LNCAP (cell line): ENCODE data around the gene ZWILCH.

Experiments used
- TF ChIP-seq, protein P1 (sequence below): fragments of 450-650 bp; IDR thresholded peaks from 2 replicates; pipeline ENCODE4 v1.5.1; 2017; ENCODE audit warnings: mild to moderate bottlenecking

Gene ZWILCH

GRCh38 chr15:66474963-66475362 lies 30.2 kb upstream of the ZWILCH start:
- TF ChIP-seq, protein P1, sequence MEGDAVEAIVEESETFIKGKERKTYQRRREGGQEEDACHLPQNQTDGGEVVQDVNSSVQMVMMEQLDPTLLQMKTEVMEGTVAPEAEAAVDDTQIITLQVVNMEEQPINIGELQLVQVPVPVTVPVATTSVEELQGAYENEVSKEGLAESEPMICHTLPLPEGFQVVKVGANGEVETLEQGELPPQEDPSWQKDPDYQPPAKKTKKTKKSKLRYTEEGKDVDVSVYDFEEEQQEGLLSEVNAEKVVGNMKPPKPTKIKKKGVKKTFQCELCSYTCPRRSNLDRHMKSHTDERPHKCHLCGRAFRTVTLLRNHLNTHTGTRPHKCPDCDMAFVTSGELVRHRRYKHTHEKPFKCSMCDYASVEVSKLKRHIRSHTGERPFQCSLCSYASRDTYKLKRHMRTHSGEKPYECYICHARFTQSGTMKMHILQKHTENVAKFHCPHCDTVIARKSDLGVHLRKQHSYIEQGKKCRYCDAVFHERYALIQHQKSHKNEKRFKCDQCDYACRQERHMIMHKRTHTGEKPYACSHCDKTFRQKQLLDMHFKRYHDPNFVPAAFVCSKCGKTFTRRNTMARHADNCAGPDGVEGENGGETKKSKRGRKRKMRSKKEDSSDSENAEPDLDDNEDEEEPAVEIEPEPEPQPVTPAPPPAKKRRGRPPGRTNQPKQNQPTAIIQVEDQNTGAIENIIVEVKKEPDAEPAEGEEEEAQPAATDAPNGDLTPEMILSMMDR = no peak

- TF ChIP-seq, protein P1 = no peak
Measured at GRCh38 chr15:66476535-66476934, 28.6 kb upstream of the ZWILCH start.

- TF ChIP-seq, protein P1 = no peak
Measured at GRCh38 chr15:66477011-66477410, 28.1 kb upstream of the ZWILCH start.

DNA sequence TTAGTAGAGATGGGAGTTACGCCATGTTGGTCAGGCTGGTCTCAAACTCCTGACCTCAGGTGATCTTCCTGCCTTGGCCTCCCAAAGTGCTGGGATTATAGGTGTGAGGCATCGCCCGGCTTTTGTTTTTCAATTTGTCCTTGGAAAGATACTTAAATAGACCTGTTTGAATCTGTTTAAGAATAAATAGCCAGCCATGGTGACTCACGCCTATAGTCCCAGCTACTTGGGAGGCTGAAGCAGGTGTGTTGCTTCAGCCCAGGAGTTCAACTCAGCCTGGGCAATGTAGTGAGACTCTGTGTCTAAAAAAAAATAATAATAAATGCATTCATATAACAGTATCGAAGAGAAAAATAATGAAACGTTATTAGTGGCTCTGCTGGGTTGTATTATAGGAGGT lies 24.9 kb upstream of the ZWILCH start:
- TF ChIP-seq, protein P1 = no peak

DNA sequence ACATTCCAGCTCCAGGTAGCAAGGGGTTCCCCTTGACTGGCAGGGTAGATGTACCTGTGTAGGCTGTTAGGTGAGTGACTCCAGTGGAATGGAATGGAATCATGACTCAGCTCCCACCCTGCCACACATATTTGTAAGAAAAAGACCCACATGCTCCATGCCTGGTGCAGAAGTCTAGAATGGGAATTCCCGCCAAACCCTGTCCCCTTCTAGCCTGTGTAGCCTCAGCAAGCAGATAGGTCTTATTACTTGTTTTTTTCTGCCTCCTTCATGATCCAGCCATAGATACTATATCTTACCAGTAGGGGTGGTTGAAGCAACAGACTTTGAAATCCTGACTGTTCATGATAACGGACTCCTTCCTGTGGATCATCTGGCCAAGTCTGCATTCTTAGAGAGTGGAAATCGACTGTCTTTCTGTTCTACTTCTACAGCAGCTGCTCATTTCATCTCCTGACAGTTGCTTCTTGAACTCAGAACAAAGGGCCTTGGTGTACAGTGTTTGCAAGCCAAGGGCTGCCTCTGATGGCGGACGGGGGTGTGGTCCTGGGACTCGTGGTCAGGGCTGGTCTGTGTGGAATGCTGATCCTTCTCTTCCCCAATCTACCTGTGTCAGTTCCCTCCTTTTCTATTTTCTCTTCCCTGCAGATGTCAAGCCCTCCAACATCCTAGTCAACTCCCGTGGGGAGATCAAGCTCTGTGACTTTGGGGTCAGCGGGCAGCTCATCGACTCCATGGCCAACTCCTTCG lies 23.8 kb upstream of the ZWILCH start:
- TF ChIP-seq, protein P1 = no peak

DNA sequence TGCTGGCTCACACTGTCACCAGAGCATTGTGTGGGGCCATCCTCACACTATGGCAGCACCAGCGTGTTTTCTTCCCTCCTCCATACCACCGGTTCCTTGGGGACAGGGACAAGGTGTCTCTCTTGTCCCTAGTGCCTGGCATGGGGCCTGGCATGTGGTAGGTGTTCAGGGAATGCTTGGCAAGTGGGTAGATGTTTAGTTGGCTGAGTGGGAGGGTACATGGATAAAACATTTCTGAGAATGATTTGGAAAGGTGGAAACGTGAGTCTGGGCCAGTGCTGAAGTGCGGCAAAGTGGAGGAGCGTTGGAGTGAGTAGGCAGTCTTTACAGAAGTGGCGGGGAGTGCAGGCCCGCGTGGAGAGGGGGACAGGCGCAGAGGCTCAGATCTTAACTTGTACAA lies 22.6 kb upstream of the ZWILCH start:
- TF ChIP-seq, protein P1 = no peak

DNA sequence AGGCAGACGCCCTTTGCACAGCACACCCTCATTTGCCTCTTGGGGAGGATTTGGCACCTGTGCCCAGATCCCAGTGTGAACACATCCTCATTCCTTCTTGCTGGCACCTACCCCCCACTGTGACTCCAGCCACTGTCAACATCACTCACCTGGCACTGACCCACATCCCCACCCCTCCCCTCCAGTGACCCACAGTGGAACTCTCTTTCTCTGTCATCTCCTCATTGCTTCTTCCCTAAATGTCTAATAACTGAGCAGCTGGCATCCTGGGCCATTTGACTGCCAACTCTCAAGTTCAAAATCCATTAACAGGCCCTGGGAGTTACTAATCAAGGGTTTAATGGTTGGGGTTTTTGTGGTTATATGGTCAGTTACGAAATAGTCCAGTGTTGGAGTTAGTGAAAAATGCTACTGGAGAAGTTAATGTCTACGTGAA lies 22.0 kb upstream of the ZWILCH start:
- TF ChIP-seq, protein P1 = no peak
